ENCODE data around the gene ABCC8.
A peak's percentile ranks its signal among the peaks of the same experiment; 100 is the strongest.

ABCC8 gene

DNA sequence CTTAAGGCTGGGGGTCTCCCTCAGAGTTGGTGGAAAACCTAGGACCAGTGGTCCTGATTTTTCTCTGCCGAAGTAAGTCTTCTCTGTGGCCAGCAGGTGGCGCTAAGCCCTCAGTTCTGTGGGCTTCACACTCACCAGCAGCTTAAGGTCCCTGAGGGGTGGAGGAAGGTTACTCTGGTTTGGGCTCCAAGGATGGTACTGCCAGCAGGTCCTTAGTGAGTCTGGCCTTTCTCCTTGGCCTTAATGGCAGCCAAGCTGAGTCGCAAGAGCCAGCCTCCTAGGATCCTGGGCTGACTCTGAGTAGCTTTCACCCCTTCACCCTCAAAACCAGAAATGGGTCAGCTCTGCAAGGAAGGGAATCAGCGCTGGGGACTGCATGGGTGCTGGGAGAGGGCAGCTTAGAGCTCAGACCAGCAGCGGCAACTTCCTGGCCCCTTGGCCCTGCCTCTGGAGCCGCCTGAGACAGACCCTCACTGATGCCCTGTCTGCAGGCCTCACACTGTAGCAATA is 92.6 kb downstream of the ABCC8 start:
- peak; percentile 77 for DNase-seq

DNA sequence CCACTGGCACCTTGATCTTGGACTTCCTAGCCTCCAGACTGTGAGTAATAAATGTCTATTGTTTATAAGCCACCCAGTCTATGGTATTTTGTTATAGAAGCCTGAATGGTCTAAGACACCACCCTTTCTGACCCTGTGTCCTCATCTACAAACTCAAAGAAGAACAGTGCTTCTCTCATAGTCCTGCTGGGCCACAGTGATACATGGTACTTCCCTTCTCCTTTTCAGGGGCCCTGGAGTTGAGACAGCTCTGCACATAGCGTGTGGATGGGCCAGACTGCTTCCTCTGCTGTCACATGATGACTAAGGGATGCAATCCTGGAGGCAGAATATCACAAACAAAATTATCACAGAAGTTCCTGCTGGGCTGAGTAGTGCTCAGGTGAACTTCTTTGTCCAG is 93.2 kb downstream of the ABCC8 start:
- no peak for DNase-seq

DNA sequence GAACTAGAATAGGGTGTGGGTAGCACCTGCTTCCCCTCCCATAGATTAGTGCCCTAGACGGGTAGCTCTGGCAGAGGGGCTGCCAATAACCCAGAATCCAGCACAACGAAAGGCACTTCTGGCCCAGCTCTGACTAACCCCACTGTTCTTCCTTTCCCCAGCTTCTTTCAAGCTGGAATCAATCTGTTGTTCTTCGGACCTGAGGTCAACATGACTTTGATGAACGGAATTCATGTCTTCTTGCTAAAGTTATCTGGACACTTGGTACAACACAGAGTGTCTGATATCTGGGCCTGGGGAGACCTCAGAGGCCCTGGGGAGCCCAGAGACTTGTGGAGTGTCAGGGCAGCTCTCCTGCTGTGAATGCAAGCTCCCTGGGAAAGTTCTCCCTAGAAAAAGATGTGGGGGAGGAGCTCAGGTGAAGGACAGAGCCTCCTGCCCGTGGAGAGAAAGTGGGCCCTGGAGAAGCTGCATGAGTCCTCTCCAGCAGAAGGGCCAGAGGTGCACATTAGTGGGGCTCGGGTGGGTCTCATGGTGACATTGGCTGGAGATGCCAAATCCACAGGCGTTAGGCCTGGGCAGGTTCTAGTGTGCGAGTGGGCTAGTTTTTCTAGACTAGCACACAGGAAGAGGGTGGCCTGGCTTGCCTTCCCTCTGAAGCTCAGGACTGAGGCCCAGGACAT is 94.5 kb downstream of the ABCC8 start:
- peak; percentile 59 for DNase-seq

- DNase-seq: peak; percentile 72
Measured at GRCh38 chr11:17381156-17381555, 95.5 kb downstream of the ABCC8 start.

GRCh38 chr11:17379383-17380180 is 97.1 kb downstream of the ABCC8 start:
- DNase-seq: no peak

- DNase-seq: no peak
Measured at GRCh38 chr11:17378655-17379054, 98.0 kb downstream of the ABCC8 start.

DNA sequence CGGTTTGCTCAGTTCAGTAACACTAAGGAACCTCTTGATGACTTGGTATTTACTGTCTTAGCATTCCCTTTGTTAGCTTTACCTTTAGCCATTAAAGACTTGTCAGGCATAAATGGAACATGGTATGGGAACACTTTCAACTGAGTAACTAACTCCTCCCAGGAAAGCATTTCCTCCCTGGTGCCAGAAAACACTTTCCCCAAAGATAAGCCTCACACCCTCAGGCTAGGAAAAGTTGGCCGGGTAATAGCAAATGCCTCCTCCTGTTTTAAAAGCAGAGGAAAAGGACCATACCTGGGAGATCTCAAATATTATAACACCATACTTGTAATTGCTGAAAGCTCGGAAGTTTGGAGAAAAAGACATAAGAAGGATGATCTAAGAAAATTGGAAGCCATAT is 100.2 kb downstream of the ABCC8 start:
- no peak for DNase-seq

GRCh38 chr11:17375547-17375946 is 101.1 kb downstream of the ABCC8 start:
- DNase-seq: no peak

- no peak for DNase-seq
Measured at GRCh38 chr11:17371614-17372013, 105.0 kb downstream of the ABCC8 start.

- no peak for DNase-seq
Measured at GRCh38 chr11:17369684-17370243, 106.9 kb downstream of the ABCC8 start.

- no peak for DNase-seq
Measured at GRCh38 chr11:17369094-17369493, 107.6 kb downstream of the ABCC8 start.

DNA sequence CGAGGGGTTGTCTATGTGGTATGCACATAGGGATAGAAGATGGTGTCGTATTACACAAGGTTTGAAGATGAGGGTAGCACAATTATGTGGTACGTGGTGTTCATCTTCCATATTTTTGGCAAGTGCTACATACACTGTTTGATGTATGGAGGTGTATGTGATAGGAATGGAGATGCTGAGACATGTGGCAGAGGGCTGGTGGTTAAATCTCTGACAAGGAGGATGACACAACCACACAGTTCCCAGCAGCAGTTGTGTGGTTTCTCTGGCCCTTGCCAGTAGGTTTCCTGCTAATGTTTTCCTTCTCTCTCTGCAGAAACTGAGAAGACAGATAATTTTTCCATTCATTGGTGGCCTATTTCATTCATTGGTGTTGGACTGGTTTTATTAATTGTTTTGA is 108.1 kb downstream of the ABCC8 start:
- no peak for DNase-seq

- no peak for DNase-seq
Measured at GRCh38 chr11:17366495-17366894, 110.2 kb downstream of the ABCC8 start.

GRCh38 chr11:17354601-17354991 is 122.0 kb downstream of the ABCC8 start:
- DNase-seq: peak; percentile 79

DNA sequence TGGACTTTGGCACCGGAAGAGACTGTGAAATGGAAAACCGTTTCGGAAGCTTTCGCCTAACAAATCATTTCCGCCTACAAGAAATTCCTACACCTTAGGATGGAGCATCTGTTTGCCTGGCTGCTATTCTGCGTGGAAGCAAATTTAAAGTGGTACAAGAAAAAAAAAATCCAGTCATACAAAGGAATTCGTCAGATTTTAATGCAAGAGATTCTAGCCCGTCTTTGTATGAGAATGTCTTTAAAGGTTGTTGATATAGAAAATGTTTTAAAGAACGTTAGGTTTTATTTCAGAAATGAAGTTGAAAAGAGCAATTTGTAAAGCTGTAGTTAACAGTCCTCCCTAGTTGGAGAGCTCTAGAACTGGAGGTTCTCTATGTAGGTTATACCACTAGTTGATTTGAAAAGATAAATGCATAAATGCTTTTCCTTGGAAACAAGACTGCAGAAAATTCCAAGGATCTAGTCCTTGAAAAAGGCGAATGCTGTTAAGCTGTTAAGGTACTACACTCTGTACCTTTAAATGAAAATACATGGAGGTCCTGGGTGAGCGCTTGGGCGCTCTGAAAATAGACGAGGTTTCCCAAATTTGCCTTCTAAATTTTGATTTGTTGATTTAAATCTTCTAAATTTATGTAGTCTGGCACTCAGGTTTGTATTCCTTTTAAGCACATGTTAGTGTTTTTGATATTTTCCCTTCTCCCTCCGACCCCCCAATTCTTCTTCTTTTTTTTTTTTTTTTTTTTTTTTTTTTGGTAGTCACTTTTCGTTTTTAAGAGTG is 122.6 kb downstream of the ABCC8 start:
- peak; percentile 6 for DNase-seq

- peak; percentile 87 for DNase-seq
Measured at GRCh38 chr11:17352950-17353820, 123.5 kb downstream of the ABCC8 start.

DNA sequence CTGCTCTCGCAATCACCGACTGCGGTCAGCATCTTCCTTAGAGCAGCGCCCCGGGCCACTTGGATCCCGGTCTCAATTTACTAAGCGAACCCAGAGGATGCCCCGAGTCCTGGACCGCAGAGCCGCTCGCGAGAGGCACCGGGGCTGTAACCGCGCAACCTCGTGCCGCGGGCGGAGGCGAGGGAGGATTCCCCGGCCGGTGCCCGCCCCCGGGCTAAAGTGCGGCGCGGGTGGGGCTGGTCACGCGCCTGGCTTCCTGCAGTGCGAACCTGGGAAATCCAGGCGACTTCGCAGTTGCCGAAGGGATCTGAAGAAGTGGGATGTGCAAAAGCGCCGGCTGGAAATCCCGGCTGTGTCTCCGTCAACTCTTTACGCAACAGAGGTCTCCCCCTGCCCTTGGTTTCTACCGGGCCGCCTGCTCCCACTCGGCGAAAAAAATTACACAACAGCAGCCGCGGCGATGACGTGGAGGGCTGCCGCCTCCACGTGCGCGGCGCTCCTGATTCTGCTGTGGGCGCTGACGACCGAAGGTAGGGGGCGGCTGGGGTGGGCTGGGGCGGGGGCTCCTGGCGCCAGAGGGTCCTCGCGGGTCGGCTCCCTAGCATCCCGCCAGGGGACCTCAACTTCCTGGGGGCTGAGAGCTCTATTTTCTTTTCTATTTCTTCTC is 125.0 kb downstream of the ABCC8 start, which contains the start of gene NCR3LG1:
Gene NCR3LG1, plus strand, starts transcription at position 291 of the 667 bp plus-strand sequence. Its CDS starts 170 bp downstream, at position 461.
- DNase-seq: peak; percentile 68

GRCh38 chr11:17351172-17351509 is 125.5 kb downstream of the ABCC8 start:
- no peak for DNase-seq

DNA sequence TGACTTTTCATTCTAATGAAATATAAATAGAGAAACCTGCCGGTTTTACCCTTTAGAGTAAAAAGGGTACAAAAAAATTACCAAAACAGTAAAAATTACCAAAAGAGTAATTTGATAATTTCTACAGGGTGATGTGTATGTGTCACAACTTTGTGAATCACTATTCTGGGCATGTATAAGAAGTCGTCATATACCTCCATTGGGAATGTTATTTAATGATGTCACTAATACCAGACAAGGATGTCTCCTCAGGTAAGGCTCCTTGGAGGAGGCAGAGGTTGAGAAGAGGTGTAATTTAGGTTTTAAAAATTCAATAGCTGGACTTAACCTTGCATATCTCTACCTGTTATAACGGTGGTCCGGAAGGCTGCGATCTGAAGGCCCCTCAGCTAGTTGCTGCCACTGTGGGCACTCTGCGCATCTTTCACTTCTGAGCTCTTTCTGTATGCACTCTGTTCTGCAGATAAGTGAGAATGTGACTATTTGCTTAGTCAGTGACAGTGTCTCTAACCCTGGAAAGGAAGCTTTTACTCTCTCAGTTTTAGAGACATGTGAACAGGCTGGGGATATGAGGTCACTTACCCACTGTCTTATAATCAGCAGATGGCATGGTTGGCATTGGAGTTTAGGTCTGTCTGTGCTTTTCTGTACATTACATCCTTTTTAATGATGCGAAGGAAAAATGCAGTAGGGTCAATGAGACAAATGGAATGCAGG is 126.0 kb downstream of the ABCC8 start:
- no peak for DNase-seq

DNA sequence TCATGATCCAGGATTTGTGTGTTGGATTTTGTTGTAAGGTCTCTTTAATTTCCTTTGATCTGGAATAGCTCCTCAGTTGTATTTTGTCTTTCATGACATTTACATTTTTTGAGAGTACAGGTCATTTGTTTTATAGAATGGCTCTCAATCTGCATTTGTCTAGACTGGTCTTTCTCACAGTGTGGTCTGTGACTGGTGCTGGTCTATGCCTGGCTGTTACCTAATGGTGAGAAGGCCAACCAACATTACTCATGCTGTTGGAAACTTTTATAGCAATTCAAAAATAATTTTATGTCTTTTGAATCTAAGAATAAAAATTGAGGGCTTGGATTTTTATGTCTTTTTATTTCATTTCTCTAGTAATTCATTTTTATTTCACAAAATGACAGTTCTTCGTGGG is 129.0 kb downstream of the ABCC8 start:
- DNase-seq: no peak

- peak; percentile 76 for DNase-seq
Measured at GRCh38 chr11:17343907-17344306, 132.7 kb downstream of the ABCC8 start.

Measured in EL (cell line).